Measurements from ENCODE around the gene GCK. TPM values are rescaled to one million over a fixed set of nuclear protein-coding genes. Genes with fewer than 3 reads are reported as not detected.

GCK gene
- total and polyA plus RNA-seq, 8 donors = 0.57 to 18.2 (median 1.0) TPM

DNA sequence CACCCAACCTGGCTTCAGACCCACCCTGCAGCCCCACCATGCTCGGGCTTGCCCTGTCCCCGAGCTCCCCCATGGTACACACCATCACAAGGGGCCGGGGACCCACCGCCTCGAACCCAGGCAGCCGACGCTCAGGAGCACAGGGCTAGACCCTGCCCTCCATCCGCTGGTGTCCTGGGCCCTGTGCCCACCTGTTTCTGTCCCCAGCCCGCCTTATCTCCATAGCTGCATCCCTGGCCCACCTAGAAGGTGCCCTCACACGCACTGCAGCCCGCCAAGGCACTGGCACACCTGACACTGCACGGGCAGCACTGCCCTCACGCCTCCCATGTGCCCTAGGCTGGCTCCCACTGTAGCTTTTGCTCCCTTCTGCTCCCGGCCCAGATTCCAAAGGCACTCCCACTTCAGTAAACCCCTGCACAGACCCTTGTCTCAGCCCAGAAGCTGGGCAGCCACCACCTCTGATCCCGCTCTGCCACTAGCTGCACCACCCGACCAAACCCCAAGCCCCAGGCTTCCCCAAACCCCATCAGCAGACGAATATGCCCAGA is 28.7 kb upstream of the GCK start:
- TF ChIP-seq CTCF (IDR thresholded peaks at IDR 0.05) = no peak
- no peak for FAIRE-seq
- 84 to 87% methylated on average over 17 of the region's 17 CpGs for WGBS, 2 donors
- Histone ChIP-seq H3K9me3 (no peaks in the 10 kb centered on the region), H3K36me3 (peaks cover 0 to 5% (median 1%) of the 10 kb centered on the region in 3 donors), H3K4me3 (no peak overlapping the region), H3K4me1 (peaks cover 0 to 2% (median 0%) of the 10 kb centered on the region in 3 donors), H3K27me3 (no peaks in the 10 kb centered on the region), H3K27ac (no peak overlapping the region)
- DNase-seq = peak in 3 of 6 donors; percentile 17 to 59 (median 30)
- no peak for ATAC-seq
- intact Hi-C loops (cut with DNase I) = no loop called here

DNA sequence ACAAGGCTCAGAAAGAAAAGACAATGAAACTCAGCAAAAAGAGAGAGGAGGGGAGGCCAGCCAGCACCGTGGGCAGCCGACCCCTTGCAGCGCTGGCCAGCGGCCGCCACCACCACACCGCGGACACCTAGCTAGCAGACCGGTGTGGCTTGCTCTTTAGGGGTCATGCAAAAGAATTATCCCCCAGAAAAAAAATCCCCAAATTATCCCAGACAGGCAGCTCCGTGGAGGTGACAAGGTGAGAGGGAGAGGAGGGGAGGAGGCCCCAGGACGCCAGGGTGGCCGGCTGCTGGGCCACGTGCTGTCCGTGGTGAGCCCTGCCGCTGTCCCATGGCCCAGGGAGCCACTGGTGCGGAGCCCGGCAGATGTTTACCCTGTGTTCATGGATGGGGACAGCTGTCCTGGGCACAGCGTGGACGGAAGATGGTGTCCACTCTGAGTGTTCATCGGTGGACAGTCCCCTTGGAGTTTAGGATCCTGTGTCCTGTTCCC is 28.0 kb upstream of the GCK start:
- no peak overlapping the region for H3K4me3 ChIP-seq
- no peak for ATAC-seq
- H3K36me3 ChIP-seq = peaks cover 0 to 10% (median 5%) of the 10 kb centered on the region in 3 donors
- H3K4me1 ChIP-seq = no peaks in the 10 kb centered on the region
- H3K9me3 ChIP-seq = no peaks in the 10 kb centered on the region
- H3K27ac ChIP-seq = no peak overlapping the region
- no peak for TF ChIP-seq CTCF (IDR thresholded peaks at IDR 0.05)
- H3K27me3 ChIP-seq = no peaks in the 10 kb centered on the region
- WGBS, 2 donors = 80 to 82% methylated on average over 19 of the region's 19 CpGs
- no peak for FAIRE-seq
- peak in 2 of 6 donors; percentile 40 to 50 for DNase-seq
- intact Hi-C loops (cut with DNase I) = no loop called here

DNA sequence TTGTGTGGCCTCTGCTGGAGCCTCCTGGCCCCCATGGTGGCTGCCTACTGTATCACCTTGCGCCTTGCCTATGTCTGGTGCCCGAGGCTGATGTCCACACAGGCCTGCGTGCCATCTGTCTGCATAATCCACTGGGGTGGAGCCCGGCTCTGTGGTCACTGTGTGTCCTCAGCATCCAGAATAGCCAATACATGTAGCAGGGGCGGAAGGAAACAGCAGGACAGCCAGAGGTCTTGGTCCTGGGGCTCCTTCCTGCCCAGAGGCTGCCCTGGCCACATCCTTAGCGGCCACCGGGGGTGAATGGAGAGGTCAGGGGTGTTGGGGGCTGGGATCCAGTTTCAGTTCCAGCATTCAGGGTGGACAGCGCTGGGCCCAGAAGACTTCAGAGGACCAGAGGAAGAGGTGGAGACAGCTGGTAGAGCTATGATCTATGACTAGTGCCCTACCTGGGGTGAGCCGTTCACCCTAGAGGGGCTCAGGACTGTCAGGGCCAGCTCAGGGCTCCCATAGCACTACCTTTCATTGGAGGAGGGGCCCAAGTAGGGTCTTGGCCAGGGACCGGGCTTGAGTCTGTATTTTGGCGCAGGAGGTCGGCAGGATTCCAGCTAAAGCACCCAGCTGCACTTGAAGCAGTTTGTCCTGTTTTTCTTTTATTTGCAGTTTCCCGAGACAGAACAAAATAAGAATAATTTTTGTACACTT is 27.4 kb upstream of the GCK start:
- peak in 1 of 4 donors; percentile 11 for ATAC-seq
- Histone ChIP-seq H3K36me3 (peaks cover 0 to 14% (median 5%) of the 10 kb centered on the region in 3 donors), H3K27ac (no peak overlapping the region), H3K27me3 (no peaks in the 10 kb centered on the region), H3K4me3 (no peak overlapping the region), H3K9me3 (no peaks in the 10 kb centered on the region), H3K4me1 (no peaks in the 10 kb centered on the region)
- no peak for FAIRE-seq
- TF ChIP-seq CTCF (IDR thresholded peaks at IDR 0.05) = no peak
- intact Hi-C loops (cut with DNase I) = no loop called here
- peak in 2 of 6 donors; percentile 50 to 55 for DNase-seq
- whole genome bisulfite sequencing, 2 donors = 73 to 77% methylated on average over 13 of the region's 13 CpGs

DNA sequence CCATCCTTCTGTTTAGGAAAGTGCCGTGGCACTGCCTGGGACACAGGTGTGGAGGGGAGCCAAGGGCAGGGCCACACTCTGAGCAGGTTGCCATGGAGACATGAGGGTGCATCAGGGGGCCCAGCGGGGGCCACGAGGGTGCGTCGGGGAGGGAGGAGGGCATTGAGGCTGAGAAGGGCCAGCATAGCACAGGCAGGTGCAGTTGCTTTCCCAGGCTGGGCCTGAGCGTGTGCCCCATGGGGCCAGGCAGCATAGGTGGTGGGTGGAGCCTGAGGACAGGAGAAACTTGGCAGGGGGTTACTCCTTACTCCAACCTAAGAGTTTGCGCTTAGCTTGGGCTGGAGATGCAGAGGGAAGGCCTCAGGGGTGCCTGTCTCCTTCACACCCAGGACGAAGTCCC is 26.8 kb upstream of the GCK start:
- peak in 2 of 6 donors; percentile 49 to 67 for DNase-seq

More for the DNA sequence above, 26.8 kb upstream of the GCK start:
- no peak overlapping the region for H3K4me3 ChIP-seq
- H3K36me3 ChIP-seq = peaks cover 3 to 19% (median 12%) of the 10 kb centered on the region in 3 donors
- H3K9me3 ChIP-seq = no peaks in the 10 kb centered on the region
- no peak for FAIRE-seq
- 37 to 50% methylated on average over 8 of the region's 8 CpGs for WGBS, 2 donors
- intact Hi-C loops (cut with DNase I) = no loop called here
- no peak overlapping the region for H3K27ac ChIP-seq
- no peaks in the 10 kb centered on the region for H3K27me3 ChIP-seq
- no peak for TF ChIP-seq CTCF (IDR thresholded peaks at IDR 0.05)
- H3K4me1 ChIP-seq = no peaks in the 10 kb centered on the region
- peak in 3 of 4 donors; percentile 5 to 44 (median 40) for ATAC-seq
